GM18498 (cell line): ENCODE results near the gene TNFAIP8L1.

Experiments used
- ATAC-seq: cut with Tn5 transposase; IDR thresholded peaks from one replicate; pipeline ENCODE4 v1.9.1; 2021; ENCODE audit warnings: mild to moderate bottlenecking, moderate library complexity; ENCODE audit not compliant: unreplicated experiment

TNFAIP8L1 gene

GRCh38 chr19:4699826-4700692, 60.7 kb downstream of the TNFAIP8L1 start:
- ATAC-seq: no peak

- no peak for ATAC-seq
Observed at GRCh38 chr19:4700693-4700970, 61.3 kb downstream of the TNFAIP8L1 start.

DNA sequence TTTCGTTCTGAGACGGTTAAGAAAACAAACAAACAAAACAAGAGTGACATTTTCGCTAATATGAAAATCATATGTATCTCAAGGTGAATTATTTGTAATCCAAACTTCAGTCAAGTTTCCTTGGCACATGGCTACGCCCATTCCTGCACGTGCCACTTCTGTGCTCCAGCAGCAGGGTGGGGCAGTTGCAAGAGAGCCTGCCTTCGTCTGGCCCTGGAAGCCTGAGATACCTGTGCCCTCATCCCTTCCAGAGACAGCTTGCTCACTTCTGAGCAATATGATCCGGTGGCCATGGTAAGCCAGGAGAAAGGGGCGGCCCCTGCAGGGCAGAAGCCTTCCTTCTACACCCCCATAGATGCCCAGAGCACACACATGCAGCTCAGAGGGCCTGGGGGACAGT, 62.2 kb downstream of the TNFAIP8L1 start:
- ATAC-seq: no peak

DNA sequence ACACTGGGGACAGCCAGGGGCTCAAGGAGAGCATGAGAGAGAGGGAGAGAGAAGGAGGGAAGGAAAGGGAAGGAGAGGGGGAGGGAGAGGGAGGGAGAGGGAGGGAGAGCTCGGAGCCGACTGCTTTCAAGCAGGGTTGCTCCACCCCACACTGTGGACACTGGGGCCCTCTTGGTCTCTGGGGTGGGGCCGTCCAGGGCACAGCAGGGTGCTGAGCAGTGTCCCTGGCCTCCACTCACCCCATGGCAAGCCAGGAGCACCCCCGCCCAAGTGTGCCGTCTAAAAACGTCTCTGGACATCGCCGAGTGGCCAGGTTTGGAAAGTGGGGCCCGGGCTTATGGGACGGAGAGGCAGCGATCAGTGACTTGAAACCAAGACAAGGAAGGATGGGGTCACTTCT, 63.4 kb downstream of the TNFAIP8L1 start:
- ATAC-seq: no peak

DNA sequence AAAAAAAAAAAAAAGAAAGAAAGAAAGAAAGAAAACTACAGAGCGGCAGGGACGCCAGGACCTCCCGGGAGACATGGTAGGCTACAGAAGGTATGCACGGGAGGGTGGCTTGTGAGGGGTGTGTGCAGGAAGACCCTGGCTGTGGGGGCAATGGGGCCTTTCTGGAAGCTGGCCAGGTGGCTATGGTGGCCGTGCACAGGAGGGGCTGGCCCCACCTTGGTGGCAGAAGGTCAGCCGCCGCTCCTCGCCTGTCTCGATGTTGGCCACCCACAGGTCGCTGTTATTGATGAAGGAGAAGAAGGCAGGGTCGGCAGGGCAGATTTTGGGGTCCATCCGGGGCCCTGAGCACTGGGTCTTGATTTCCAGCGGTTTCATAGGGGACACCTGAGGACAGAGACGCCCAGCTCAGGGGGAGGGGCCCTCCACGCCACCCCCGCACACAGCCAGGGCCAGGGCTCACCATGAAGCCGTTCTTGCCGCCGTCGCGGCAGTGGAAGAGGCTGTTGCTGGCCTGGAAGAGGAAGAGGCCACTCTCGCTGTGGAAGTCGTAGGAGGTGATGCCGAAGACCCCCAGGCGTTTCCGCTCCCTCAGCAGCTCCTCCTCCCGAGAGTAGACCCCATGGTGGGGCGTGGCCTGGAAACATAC, 64.5 kb downstream of the TNFAIP8L1 start:
- no peak for ATAC-seq

- no peak for ATAC-seq
Observed at GRCh38 chr19:4704317-4704673, 65.0 kb downstream of the TNFAIP8L1 start.
